Measurements from ENCODE around the gene FILIP1L. TPM values are rescaled to one million over a fixed set of nuclear protein-coding genes. Genes with fewer than 3 reads are reported as not detected.

FILIP1L gene
- total and polyA plus RNA-seq, 2 of the 4 experiments (the other 2 are of a cell fraction), result 11.5 to 19.9 TPM

- H2BK5ac ChIP-seq (ENCODE audit: low read depth, low read length, poor library complexity, severe bottlenecking), result peak overlapping the region; percentile 6
- H3K4me2 ChIP-seq (ENCODE audit: low read depth, low read length), result no peak overlapping the region; the same call in 1 of the 2 replicates
- ChIA-PET CTCF (interaction anchor here (0.6 to 1.7 kb wide), 8 partner anchors 10 to 648 kb away, joined by 3 to 5 read pairs (median 4); no protein-coding TSS in a partner anchor), POLR2A (ENCODE audit: unreplicated experiment) (interaction anchor here (1.4 to 1.5 kb wide), 2 partner anchors 10 to 16 kb away, joined by 3 read pairs; no protein-coding TSS in a partner anchor)
- BruUV-seq (replicated peaks), result no TSS peak
- H3K56ac ChIP-seq (ENCODE audit: extremely low read depth, insufficient read depth, low read length), result no peak overlapping the region
- no peaks in the 10 kb centered on the region for H3K27me3 ChIP-seq (ENCODE audit: control insufficient read depth, insufficient read depth, low read length)
- 82% methylated on average over 2 of the region's 7 CpGs; no CpG with 5 or more reads in 1 of the 2 experiments for WGBS, 2 experiments (ENCODE audit: extremely low coverage in 2 of 2, insufficient read length in 1 of 2)
- no peaks in the 10 kb centered on the region for H3K36me3 ChIP-seq (ENCODE audit: control insufficient read depth, insufficient read depth, low read length)
- ATAC-seq (ENCODE audit: low read depth) (peak; percentile 92), DNase-seq (peak; percentile 69)
- peaks cover 7% of the 10 kb centered on the region; the same call in 1 of the 2 replicates for H3K9me1 ChIP-seq (ENCODE audit: insufficient read depth, low read length)
- peak overlapping the region; percentile 61; the same call in 1 of the 2 replicates for H2AK5ac ChIP-seq (ENCODE audit: low read depth, low read length)
- peak overlapping the region; percentile 54 for H3K18ac ChIP-seq (ENCODE audit: low read depth, low read length)
- peak overlapping the region; percentile 31; the same call in 1 of the 2 replicates for H4K91ac ChIP-seq (ENCODE audit: insufficient read depth, low read depth, low read length)
- in situ Hi-C loops (cut with MboI; ENCODE audit: low sequenced_read_pairs), result no loop called here
- peak overlapping the region; percentile 47 for H2BK20ac ChIP-seq (ENCODE audit: low read depth, low read length)
- peak overlapping the region; percentile 41; the same call in 1 of the 2 replicates for H3K27ac ChIP-seq (ENCODE audit: insufficient read depth, low read length)
- peak overlapping the region; percentile 40 for H3K23ac ChIP-seq (ENCODE audit: low read depth, low read length)
- peak overlapping the region in 1 of 2 experiments; percentile 37; a peak in 1 of 4 replicates for H4K8ac ChIP-seq (ENCODE audit: low read depth in 2 of 2, low read length in 2 of 2)
- H4K20me1 ChIP-seq (ENCODE audit: insufficient read depth, low read length), result no peaks in the 10 kb centered on the region
- peak overlapping the region; percentile 44 for H4K5ac ChIP-seq (ENCODE audit: low read depth, low read length)
- intact Hi-C loops (cut with micrococcal nuclease), result no loop called here
- no peaks in the 10 kb centered on the region for H3K9me3 ChIP-seq (ENCODE audit: control insufficient read depth, insufficient read depth, low read length)
- no peak overlapping the region for H2AK9ac ChIP-seq (replicated peaks; ENCODE audit: low read depth, low read length, poor library complexity)
- H2BK120ac ChIP-seq (ENCODE audit: low read depth, low read length), result peak overlapping the region; percentile 39
- TF ChIP-seq MAFK (IDR thresholded peaks at IDR 0.05; ENCODE audit: low read depth, low read length) (no peak), RCOR1 (IDR thresholded peaks at IDR 0.05; ENCODE audit: insufficient replicate concordance, low read length) (no peak), SMC3 (IDR thresholded peaks at IDR 0.05; ENCODE audit: low read depth, low read length) (peak; percentile 68), RAD21 (IDR thresholded peaks at IDR 0.05; ENCODE audit: low read length) (peak; percentile 71), NFE2L2 (IDR thresholded peaks at IDR 0.05; ENCODE audit: low read depth, low read length) (no peak), RFX5 (IDR thresholded peaks at IDR 0.05; ENCODE audit: low read depth, low read length) (no peak), CTCF (conservative IDR thresholded peaks at IDR 0.05; ENCODE audit: low read depth, low read length) (peak; percentile 59), CEBPB (IDR thresholded peaks at IDR 0.05; ENCODE audit: low read depth, low read length) (peak; percentile 64)
- no peak overlapping the region for H3K9ac ChIP-seq (ENCODE audit: low read depth, low read length)
- H2BK15ac ChIP-seq (ENCODE audit: low read depth, low read length), result peak overlapping the region; percentile 89; the same call in 2 of the 3 replicates
- no peak overlapping the region for H3K4me3 ChIP-seq (ENCODE audit: insufficient read depth, low read depth, low read length)
- H3K79me1 ChIP-seq (ENCODE audit: low read depth in 1 of 2, low read length in 2 of 2), result 0 out of 4 replicates have a peak, but pooled peaks cover 0 to 4% of the 10 kb centered on the region in 2 experiments
- H3K4me1 ChIP-seq (ENCODE audit: control insufficient read depth, insufficient read depth, low read length), result peaks cover 8% of the 10 kb centered on the region
- peak overlapping the region; percentile 76 for H3K4ac ChIP-seq (ENCODE audit: low read depth, low read length)
- H3K14ac ChIP-seq (replicated peaks; ENCODE audit: low read depth, low read length), result peak overlapping the region; percentile 64
- dilution Hi-C loops (cut with HindIII; ENCODE audit: low sequenced_read_pairs, unreplicated experiment), result no loop called here
- H2AFZ ChIP-seq (replicated peaks; ENCODE audit: low read length, poor library complexity), result peak overlapping the region; percentile 47
These were observed 24.3 kb downstream of the FILIP1L start for GRCh38 chr3:100089812-100090668.

Measured in IMR-90 (cell line).